ENCODE data around the gene ZP2. TPM values are rescaled to one million over a fixed set of nuclear protein-coding genes. Genes with fewer than 3 reads are reported as not detected.

Gene ZP2
- total RNA-seq, 1 donor from 2014 or later: 0.67 TPM

DNA sequence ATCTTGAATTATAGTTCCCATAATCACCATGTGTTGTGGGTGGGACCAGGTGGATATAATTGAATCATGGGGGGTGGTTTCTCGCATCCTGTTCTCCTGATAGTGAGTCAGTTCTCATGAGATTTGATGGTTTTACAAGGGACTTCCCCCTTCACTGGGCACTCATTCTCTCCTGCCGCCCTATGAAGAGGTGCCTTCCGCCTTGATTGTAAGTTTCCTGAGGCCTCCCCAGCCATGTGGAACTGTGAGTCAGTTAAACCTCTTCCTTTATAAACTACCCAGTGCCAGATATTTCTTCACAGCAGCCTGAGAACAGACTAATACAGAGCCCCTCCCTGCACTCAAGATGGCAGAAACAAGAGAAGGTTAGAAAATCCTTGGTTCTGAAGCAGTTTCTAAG is 26.5 kb downstream of the ZP2 start:
- Histone ChIP-seq H3K4me3 (no peak overlapping the region), H3K4me1 (peaks cover 6% of the 10 kb centered on the region), H3K36me3 (peaks cover 10% of the 10 kb centered on the region), H3K27ac (no peak overlapping the region), H3K9me3 (no peaks in the 10 kb centered on the region), H3K27me3 (no peaks in the 10 kb centered on the region)
- intact Hi-C loops (cut with DNase I): no loop called here
- no peak for DNase-seq
- no peak for ATAC-seq
- TF ChIP-seq, protein P1, sequence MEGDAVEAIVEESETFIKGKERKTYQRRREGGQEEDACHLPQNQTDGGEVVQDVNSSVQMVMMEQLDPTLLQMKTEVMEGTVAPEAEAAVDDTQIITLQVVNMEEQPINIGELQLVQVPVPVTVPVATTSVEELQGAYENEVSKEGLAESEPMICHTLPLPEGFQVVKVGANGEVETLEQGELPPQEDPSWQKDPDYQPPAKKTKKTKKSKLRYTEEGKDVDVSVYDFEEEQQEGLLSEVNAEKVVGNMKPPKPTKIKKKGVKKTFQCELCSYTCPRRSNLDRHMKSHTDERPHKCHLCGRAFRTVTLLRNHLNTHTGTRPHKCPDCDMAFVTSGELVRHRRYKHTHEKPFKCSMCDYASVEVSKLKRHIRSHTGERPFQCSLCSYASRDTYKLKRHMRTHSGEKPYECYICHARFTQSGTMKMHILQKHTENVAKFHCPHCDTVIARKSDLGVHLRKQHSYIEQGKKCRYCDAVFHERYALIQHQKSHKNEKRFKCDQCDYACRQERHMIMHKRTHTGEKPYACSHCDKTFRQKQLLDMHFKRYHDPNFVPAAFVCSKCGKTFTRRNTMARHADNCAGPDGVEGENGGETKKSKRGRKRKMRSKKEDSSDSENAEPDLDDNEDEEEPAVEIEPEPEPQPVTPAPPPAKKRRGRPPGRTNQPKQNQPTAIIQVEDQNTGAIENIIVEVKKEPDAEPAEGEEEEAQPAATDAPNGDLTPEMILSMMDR (IDR thresholded peaks at IDR 0.05): no peak

DNA sequence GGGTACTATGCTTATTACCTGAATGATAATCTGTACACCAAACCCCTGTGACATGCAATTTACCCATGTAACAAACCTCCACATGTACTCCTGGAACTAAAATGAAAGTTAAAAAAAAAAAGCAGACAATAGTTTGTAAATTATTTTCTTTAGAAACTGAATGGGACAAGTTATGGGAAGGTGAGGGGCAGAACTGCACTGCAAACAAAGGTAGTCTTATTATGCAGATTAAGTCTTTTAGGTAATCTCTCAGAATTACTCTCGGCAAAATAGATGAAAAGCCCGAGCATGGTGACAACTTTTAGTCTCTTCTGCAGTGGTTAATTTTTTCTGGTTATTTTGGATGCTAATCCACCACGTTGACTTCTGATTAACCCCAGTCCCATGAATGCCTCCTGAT is 27.4 kb downstream of the ZP2 start:
- H3K36me3 ChIP-seq: peaks cover 17% of the 10 kb centered on the region
- TF ChIP-seq, protein P1 (IDR thresholded peaks at IDR 0.05): no peak

DNA sequence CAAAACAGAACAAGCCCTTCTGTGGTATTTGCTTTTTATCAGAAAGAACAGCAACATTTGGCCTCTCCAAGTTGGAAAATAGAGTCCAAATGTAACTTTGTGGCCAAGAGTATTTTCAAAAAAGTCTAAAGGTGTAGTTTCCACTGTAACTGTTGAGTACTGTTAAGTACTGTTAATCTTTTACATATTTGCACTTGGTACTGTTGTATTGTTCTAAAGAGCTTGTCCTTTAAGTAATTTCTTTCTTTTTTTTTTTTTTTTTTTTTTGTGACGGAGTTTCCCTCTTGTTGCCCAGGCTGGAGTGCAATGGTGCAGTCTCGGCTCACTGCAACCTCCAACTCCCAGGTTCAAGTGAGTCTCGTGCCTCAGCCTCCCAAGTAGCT is 31.4 kb downstream of the ZP2 start:
- Histone ChIP-seq H3K27ac (no peak overlapping the region), H3K9me3 (no peaks in the 10 kb centered on the region), H3K4me3 (no peak overlapping the region), H3K4me1 (no peaks in the 10 kb centered on the region), H3K27me3 (no peaks in the 10 kb centered on the region), H3K36me3 (peaks cover 55% of the 10 kb centered on the region)
- intact Hi-C loops (cut with DNase I): no loop called here
- TF ChIP-seq, protein P1 (IDR thresholded peaks at IDR 0.05): no peak
- ATAC-seq (peak; percentile 14), DNase-seq (no peak)

More for the DNA sequence above, 27.4 kb downstream of the ZP2 start:
- H3K27me3 ChIP-seq: no peaks in the 10 kb centered on the region
- H3K4me1 ChIP-seq: peaks cover 6% of the 10 kb centered on the region
- no peaks in the 10 kb centered on the region for H3K9me3 ChIP-seq
- no peak for ATAC-seq
- H3K27ac ChIP-seq: no peak overlapping the region
- intact Hi-C loops (cut with DNase I): no loop called here
- no peak overlapping the region for H3K4me3 ChIP-seq
- DNase-seq: no peak

DNA sequence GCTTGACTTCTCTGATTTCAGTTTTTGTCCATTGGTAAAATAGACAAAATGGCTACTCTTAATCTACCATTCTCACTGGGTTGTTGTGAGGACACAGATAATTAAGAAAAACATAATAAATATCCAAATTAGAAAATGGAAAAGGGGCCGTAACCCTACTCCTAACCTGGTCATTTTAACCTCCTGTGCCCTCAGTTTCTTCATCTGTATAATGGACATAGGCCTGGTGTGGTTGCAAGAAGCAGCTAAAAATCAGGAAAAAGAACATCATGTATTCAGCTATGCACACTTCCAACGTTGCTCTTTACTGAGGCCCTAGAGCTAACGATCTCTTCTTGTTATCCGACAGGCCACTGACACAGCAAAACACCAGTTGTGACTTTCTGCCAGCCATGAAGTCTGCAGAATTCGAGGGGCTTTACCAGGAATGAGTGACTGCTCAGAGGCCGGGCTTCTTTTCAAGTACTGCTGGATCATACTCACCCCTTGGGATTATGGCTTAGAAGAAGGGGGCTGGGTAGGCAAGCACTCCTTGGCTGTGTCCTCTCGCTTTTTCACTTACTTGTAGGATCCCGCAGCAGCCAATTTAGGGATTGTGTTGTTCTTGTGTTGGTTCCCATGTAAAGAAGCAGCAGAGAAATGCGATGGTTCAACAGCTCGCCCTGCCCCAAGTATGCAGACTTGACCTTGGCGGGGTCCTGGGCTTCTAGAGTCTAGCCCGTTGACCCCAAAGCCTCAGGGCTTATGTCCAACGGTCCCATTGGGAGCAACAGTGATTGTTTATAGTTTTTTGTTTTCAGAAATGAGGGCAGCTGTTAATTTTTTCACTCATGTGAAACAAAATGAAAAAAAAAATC is 32.0 kb downstream of the ZP2 start:
- H3K9me3 ChIP-seq: no peaks in the 10 kb centered on the region
- intact Hi-C loops (cut with DNase I): no loop called here
- ATAC-seq (no peak), DNase-seq (no peak)
- no peak overlapping the region for H3K4me3 ChIP-seq
- peaks cover 61% of the 10 kb centered on the region for H3K36me3 ChIP-seq
- H3K27ac ChIP-seq: no peak overlapping the region
- TF ChIP-seq, protein P1 (IDR thresholded peaks at IDR 0.05): no peak
- no peaks in the 10 kb centered on the region for H3K4me1 ChIP-seq
- H3K27me3 ChIP-seq: no peaks in the 10 kb centered on the region

DNA sequence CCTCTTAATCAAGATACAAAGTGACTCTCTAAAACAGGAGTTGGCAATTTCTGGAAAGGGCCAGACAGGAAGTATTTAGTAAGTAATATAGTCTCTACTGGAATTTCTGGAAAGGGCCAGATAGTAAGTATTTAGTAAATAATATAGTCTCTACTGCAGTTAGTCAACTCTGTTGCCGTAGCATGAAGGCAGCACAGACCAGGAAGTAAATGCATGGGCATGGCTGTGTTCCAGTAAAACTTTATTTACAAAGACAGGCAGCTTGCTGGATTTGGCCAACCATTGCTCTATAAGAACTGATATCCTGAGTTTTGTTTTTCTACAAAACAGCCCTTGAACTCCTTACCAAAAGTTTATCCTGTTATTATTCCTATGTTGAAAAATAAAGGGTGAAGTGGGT is 36.0 kb downstream of the ZP2 start:
- peaks cover 86% of the 10 kb centered on the region for H3K36me3 ChIP-seq
- intact Hi-C loops (cut with DNase I): no loop called here
- DNase-seq (no peak), ATAC-seq (no peak)
- no peaks in the 10 kb centered on the region for H3K27me3 ChIP-seq
- no peaks in the 10 kb centered on the region for H3K9me3 ChIP-seq
- no peak overlapping the region for H3K4me3 ChIP-seq
- no peak overlapping the region for H3K27ac ChIP-seq
- TF ChIP-seq, protein P1 (IDR thresholded peaks at IDR 0.05): no peak
- no peaks in the 10 kb centered on the region for H3K4me1 ChIP-seq
